GM21381 (cell line): ENCODE data around the gene TEX50.
"Not testable (repeated sequence)": the region's sequence is repeated elsewhere in the genome, so short reads cannot be mapped to it uniquely, and the experiment has no call there.

Source experiments
- ATAC-seq: cut with Tn5 transposase; IDR thresholded peaks from one replicate; pipeline ENCODE4 v1.9.1; 2021; ENCODE audit warnings: mild to moderate bottlenecking, moderate library complexity; ENCODE audit not compliant: unreplicated experiment

Gene TEX50

DNA sequence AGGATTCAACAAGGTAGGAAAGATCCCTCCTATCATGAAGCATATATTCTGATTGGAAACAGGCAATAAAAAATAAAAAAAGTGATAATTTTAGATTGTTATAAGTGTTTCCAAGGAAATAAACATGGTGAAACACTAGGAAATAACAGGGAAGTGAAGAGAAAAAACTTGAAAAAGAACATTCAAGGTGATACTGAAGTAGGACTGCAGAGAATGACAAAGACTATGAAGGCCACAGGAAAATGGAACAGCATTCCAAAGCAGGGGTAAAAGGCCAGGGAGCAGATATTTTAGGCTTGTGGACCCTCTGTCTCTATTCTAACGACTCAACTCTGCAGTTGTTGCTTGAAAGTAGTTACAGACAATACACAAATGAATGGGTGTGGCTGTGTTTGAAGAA lies 26.6 kb downstream of the TEX50 start:
- no peak for ATAC-seq

DNA sequence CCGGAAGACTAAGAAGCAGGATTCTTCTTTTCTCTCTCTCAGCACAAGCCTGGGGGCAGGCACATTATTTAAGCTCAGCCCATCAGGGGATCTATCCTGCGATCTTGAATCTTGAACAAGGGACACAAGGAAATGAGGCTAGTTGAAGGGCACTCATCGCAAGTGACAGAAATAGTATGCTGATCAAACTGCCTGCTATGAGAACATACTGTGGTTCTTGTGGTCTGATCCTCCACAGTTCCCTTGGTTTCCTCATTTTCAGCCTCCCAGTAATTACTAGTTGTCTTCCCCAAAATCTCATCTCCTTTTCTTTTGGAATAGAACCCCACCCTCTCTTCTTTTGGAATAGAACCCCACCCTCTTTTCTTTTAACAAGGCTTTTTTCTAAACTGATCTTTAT lies 28.0 kb downstream of the TEX50 start:
- no peak for ATAC-seq

DNA sequence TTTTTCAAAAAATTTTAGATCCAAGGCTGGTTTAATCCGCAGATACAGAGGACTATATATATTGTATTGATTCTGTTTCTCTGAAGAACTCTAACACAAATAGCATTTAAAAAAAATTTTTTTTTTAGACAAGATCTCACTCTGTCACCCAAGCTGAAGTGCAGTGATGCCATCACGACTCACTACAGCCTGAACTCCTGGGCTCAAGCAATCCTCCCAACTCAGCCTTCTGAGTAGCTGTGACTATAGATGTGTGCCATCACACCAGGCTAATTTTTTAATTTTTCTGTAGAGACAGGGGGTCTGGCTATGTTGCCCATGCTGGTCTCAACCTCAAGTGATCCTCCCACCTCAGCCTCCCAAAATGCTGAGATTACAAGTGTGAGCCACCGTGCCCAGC lies 31.5 kb downstream of the TEX50 start:
- ATAC-seq, result no peak

DNA sequence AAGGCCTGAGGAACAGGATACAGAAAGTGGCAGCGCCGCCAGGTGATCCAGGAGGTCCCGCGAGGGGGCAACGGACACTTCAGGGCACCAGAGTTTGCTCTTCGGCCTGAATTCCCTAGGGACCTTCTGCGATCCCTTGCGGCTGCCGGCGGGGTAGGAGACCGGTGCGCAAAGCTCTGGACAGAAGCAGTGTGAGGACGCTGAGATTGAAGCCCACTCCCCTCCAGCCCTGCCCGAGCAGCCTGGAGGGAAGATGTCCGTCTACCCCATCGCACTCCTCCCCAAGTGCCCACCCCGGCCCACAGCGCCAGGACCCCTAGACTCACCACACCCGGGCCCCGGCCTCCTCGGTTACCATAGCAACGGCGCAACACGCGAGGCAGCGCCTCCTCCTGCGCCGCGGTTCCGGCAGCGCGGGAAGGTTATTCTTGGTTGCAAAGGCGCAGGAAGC lies 34.4 kb downstream of the TEX50 start, which contains the start of gene ANKRD45:
Gene ANKRD45 (minus strand): TSS at position 361 of the 451 bp plus-strand sequence. CDS start 10,433 bp downstream, outside the sequence.
- no peak for ATAC-seq

DNA sequence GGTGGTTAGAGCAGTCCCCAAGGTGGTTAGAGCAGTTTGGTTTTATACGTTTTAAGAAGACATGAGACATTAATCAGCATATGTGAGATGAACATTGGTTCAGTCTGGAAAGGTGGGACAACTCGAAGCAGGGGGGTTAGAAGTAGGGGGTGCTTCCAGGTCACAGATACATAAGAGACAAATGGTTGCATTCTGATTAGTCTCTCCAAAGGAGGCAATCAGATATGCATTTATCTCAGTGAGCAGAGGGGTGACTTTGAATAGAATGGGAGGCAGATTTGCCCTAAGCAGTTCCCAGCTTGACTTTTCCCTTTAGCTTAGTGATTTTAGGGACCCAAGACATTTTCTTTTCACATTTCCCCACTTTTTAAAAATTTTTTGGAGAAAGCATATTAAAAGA lies 39.4 kb downstream of the TEX50 start:
- ATAC-seq, result not testable (repeated sequence)

DNA sequence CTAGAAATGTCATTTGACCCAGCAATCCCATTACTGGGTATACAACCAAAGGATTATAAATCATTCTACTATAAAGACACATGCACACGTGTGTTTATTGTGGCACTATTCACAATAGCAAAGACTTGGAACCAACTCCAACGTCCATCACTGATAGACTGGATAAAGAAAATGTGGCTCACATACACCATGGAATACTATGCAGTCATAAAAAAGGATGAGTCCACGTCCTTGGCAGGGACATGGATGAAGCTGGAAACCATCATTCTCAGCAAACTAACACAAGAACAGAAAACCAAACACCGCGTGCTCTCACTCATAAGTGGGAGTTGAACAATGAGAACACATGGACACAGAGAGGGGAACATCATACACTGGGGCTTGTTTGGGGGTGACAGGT lies 45.0 kb downstream of the TEX50 start:
- ATAC-seq, result not testable (repeated sequence)

DNA sequence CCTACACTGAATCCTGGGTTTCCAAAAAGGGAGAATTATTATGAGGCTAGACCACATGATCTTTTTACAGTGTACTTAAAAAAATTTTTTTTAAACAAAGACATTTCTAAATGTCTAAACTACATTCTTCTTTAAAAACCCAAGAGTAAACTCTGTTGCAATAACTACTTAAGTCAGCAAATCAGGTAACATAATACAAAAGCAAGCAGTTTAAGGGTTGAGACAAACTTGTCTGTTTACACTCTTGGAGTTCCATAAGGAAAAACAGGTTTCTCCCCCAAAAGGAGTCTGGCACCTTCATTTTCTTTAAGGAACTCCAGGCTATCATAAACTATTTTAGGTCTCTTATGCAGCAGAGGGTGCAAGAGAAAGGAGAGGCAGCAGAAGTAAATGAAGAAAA lies 47.0 kb downstream of the TEX50 start:
- ATAC-seq, result no peak

DNA sequence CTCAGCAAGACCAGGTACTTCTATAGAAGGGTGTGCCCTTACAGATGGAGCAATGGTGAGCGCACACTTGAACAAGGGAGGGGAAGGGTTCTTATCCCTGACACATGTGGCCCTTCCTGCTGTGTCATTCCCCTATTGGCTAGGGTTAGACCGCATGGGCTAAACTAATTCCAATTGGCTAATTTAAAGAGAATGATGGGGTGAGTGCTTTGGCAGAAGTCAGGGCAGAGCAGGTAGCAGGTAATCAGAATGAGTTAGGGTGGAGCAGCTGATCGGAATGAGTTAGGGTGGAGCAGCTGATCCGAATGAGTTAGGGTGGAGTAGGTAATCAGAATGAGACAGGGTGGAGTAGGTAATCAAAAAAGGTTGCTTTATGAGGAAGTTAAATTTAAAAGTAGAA lies 48.7 kb downstream of the TEX50 start:
- ATAC-seq, result not testable (repeated sequence)

DNA sequence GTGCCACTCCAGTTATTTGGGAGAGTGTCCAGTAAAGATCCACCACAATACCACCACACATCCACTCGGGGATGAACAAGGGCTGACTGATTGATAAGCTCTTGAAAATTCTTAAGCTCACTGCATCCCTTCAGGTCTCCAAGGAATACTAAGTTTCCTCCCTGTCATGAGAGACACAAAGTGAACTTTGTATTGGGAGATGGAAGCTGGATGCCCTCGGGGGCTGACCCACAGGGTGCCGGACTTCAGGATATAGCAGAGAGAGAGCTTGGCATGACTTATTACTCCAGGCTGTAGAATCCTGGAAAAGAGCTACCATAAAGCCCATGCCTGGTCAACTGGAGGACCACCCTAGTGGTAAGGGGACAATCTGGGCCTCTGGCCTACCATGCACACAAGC lies 50.0 kb downstream of the TEX50 start:
- ATAC-seq, result not testable (repeated sequence)
